Measurements from ENCODE around the gene TMEM121.
"Not testable (repeated sequence)": the region's sequence is repeated elsewhere in the genome, so short reads cannot be mapped to it uniquely, and the experiment has no call there.

TMEM121 gene

GRCh38 chr14:105547072-105547471 lies 20.7 kb downstream of the TMEM121 start:
- not testable (repeated sequence) for DNase-seq (ENCODE audit: low read depth)

GRCh38 chr14:105547741-105548169 lies 21.4 kb downstream of the TMEM121 start:
- no peak for DNase-seq (ENCODE audit: low read depth)

GRCh38 chr14:105549481-105549880 lies 23.1 kb downstream of the TMEM121 start:
- DNase-seq (ENCODE audit: low read depth) = no peak

GRCh38 chr14:105554022-105554421 lies 27.6 kb downstream of the TMEM121 start:
- no peak for DNase-seq (ENCODE audit: low read depth)

GRCh38 chr14:105554523-105554922 lies 28.1 kb downstream of the TMEM121 start:
- DNase-seq (ENCODE audit: low read depth) = no peak

DNA sequence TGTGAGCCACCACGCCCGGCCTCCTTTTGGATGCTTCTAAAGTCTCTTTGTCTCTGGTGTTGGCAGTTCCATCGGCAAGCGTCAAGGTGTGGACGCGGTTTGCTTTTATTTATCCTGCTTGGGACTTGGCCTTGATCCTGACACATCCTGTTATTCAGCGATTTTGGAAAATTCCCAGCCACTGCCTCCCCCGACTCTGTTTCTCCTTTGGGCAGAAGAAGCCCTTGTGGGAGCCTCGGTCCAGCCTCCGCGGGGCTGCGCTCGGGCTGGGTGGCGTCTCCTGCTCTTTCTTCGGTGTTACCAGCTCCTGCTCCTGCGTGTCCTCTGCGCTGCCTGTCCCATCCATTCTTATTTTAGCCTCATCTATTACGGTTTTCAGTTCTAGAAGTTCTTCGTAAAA lies 31.3 kb downstream of the TMEM121 start:
- not testable (repeated sequence) for DNase-seq (ENCODE audit: low read depth)

- not testable (repeated sequence) for DNase-seq (ENCODE audit: low read depth)
Observed at GRCh38 chr14:105558449-105559154, 32.2 kb downstream of the TMEM121 start.

GRCh38 chr14:105559384-105560047 lies 33.1 kb downstream of the TMEM121 start:
- not testable (repeated sequence) for DNase-seq (ENCODE audit: low read depth)

DNA sequence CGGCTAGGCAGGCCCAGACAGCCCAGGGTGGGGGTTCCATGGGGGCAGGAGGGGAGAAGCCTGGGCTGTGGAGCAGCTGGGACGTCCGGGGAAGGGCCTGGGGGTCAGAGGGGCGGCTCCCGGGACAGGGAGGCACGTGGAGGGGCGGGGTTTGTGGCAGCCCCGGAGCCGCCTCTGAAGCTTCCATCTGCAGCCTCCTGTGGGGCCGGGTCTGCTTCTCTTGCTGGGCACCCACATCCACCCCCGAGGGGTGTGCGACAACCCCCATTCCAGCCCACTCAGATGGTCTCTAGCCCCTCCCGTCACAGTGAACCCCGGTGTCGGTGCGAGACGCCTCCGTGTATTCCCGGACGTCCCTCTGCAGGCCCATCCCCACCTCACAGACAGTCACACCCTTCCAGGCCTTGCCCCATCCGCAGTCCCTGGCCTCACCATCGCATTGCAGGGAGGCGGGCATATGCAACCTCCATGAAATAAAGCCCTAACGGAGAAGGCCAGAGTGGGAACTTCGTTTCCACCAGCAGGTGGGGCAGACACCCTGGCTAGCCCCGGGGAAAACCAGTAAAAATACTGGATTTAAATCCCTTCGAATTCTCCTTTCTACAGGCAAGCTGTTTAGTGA lies 33.8 kb downstream of the TMEM121 start:
- not testable (repeated sequence) for DNase-seq (ENCODE audit: low read depth)

DNA sequence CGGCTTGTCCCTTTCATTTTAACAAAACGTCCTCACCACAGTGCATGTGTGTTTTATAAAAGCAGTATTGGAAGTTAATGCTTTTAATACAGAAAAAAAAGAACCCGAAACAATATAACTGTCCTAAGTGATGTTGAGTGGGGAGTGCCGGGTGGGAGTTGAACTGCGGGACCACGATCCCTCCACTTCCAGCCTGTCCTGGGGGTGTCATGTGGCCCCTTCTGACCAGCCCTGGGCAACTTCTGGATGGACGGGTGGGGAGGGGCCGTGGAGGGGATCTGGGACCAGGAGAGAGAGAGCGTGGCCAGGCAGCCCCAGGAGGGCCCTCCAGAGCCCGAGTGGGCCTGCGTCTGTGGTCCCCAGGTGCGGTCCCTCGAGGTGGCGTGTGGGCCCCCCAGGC lies 35.0 kb downstream of the TMEM121 start:
- not testable (repeated sequence) for DNase-seq (ENCODE audit: low read depth)

- DNase-seq (ENCODE audit: low read depth) = no peak
Observed at GRCh38 chr14:105562713-105563346, 36.4 kb downstream of the TMEM121 start.

GRCh38 chr14:105563347-105563737 lies 37.0 kb downstream of the TMEM121 start:
- DNase-seq (ENCODE audit: low read depth) = no peak

- DNase-seq (ENCODE audit: low read depth) = not testable (repeated sequence)
Observed at GRCh38 chr14:105564536-105564935, 38.2 kb downstream of the TMEM121 start.

- DNase-seq (ENCODE audit: low read depth) = not testable (repeated sequence)
Observed at GRCh38 chr14:105565185-105565919, 39.0 kb downstream of the TMEM121 start.

DNA sequence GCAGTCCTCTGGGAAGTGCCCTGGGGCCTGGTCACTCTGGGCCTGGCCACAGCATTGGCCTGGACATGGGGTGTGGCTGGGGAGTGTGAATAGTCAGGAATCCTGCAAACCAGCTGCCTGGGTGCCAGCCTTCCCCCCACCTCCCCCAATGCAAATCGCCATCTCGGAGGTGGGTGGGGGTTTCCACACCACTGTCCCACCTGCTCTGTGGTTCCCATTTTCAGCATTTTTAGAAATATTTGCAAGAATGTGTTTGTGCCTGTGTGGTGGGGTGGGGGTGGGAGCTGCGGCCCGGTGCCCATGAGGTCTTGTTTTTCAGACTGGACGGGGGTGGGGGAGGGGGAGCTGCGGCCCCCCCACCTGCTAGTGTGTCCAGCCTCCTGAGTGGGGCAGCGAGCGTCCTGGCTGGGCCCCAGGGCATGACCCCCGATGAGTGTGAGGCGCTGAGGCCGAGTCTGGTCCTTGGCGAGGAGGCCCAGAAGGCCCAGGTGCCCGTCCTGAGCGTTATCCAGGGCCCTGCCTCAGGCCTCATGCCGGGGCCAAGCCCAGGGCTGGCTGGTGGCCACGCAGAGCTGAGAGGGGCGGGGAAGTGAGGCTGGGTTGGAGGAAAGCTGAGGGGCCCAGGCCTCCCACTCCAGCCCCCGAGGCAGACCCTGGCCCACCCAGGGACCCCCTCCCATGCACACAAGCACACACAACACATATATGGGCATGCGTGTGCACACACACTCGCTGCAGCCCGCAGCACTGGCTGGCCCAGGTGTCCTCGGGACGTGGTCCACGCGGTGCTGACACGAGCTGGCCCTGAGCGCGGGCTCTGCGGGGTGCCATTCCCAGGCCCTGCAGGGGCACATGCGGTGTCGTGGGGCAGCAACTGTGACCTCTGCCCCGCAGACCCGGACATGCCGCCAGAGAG lies 40.1 kb downstream of the TMEM121 start:
- not testable (repeated sequence) for DNase-seq (ENCODE audit: low read depth)

GRCh38 chr14:105567164-105568103 lies 41.1 kb downstream of the TMEM121 start:
- not testable (repeated sequence) for DNase-seq (ENCODE audit: low read depth)

DNA sequence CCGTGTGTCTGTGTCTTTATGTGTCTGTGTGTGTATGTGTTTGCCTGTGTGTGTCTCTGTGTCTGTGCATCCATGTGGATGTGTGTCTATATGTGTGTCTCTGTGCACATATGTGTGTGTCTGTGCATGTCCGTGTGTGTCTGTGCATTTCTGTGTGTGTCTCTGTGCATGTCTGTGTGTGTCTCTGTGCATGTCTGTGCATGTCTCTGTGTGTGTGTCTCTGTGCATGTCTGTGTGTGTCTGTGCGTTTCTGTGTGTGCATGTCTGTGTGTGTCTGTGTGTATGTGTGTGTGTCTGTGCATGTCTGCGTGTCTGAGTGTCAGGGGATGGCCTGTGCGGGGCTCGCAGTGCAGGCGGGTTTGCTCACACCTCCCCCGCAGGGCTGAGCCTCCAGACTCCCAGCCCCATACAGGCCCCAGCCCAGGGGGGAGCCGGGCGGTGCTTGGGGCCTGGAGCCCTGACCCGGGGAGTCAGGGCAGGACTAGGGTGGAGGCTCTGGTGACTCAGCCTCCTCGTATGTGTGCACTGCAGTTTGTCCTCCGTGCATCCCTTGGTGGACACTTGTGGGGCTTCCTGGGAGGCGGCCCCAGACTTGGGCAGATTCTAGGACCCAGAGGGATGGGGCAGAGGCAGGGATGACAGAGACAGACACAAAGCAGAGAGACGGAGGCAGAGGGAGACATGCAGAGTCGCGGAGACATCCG lies 41.9 kb downstream of the TMEM121 start:
- not testable (repeated sequence) for DNase-seq (ENCODE audit: low read depth)

GRCh38 chr14:105568859-105569766 lies 42.7 kb downstream of the TMEM121 start:
- DNase-seq (ENCODE audit: low read depth) = no peak
